HG02981 (cell line): ENCODE results near the gene MRAS.
"Not testable (repeated sequence)": the region's sequence is repeated elsewhere in the genome, so short reads cannot be mapped to it uniquely, and the experiment has no call there.

Experiments used
- ATAC-seq: cut with Tn5 transposase; IDR thresholded peaks from one replicate; pipeline ENCODE4 v1.9.1; 2021; ENCODE audit warnings: mild to moderate bottlenecking, moderate library complexity; ENCODE audit not compliant: unreplicated experiment

The MRAS gene

GRCh38 chr3:138366006-138366759, 17.8 kb downstream of the MRAS start:
- no peak for ATAC-seq

GRCh38 chr3:138367326-138367850, 19.0 kb downstream of the MRAS start:
- no peak for ATAC-seq

- no peak for ATAC-seq
Observed at GRCh38 chr3:138367911-138368310, 19.5 kb downstream of the MRAS start.

- ATAC-seq = no peak
Observed at GRCh38 chr3:138369151-138369900, 20.9 kb downstream of the MRAS start.

GRCh38 chr3:138370321-138370720, 21.9 kb downstream of the MRAS start:
- no peak for ATAC-seq

- ATAC-seq = peak; percentile 100
Observed at GRCh38 chr3:138371070-138371965, 22.9 kb downstream of the MRAS start.

GRCh38 chr3:138373087-138373735, 24.8 kb downstream of the MRAS start:
- no peak for ATAC-seq

GRCh38 chr3:138373736-138374094, 25.3 kb downstream of the MRAS start:
- ATAC-seq = no peak

- ATAC-seq = no peak
Observed at GRCh38 chr3:138374573-138375134, 26.3 kb downstream of the MRAS start.

GRCh38 chr3:138375447-138375846, 27.1 kb downstream of the MRAS start:
- no peak for ATAC-seq

- no peak for ATAC-seq
Observed at GRCh38 chr3:138376663-138377062, 28.3 kb downstream of the MRAS start.

- ATAC-seq = not testable (repeated sequence)
Observed at GRCh38 chr3:138377212-138377611, 28.8 kb downstream of the MRAS start.

GRCh38 chr3:138377804-138378203, 29.4 kb downstream of the MRAS start:
- no peak for ATAC-seq

- ATAC-seq = no peak
Observed at GRCh38 chr3:138378331-138378730, 30.0 kb downstream of the MRAS start.

- no peak for ATAC-seq
Observed at GRCh38 chr3:138378990-138379389, 30.6 kb downstream of the MRAS start.

GRCh38 chr3:138381413-138381901, 33.1 kb downstream of the MRAS start:
- no peak for ATAC-seq

- no peak for ATAC-seq
Observed at GRCh38 chr3:138381950-138382715, 33.8 kb downstream of the MRAS start.

- no peak for ATAC-seq
Observed at GRCh38 chr3:138383715-138384465, 35.5 kb downstream of the MRAS start.

- ATAC-seq = no peak
Observed at GRCh38 chr3:138384531-138384930, 36.2 kb downstream of the MRAS start.
